Endothelial cell of umbilical vein (primary cell): ENCODE data around the gene CNTN5. TPM values are rescaled to one million over a fixed set of nuclear protein-coding genes. Genes with fewer than 3 reads are reported as not detected.

ENCODE experiments used
- BruUV-seq: library from RNA; stranded (reverse); fragments of 400-500 nt; replicated peaks from 2 replicates; lab custom pipeline; 2021; lab: Mats Ljungman, UMichigan
- CTCF ChIA-PET: fragments of 300-600, 350-600 bp; sonication (Branson Sonifier 250); formaldehyde crosslinking; loops from one replicate; lab custom pipeline; 2021; ENCODE audit warnings: antibody characterized with exemption, inconsistent platforms; lab: Charles Lee
- POLR2A ChIA-PET: fragments of 300-600, 350-600 bp; sonication (Branson Sonifier 250); formaldehyde crosslinking; loops from one replicate; lab custom pipeline; 2021; ENCODE audit warnings: antibody characterized with exemption, inconsistent platforms; lab: Charles Lee
- DNase-seq: peaks from one replicate; pipeline ENCODE4 v3.0.0-alpha.2; 2011; ENCODE audit warnings: low read depth, low spot score
- FAIRE-seq: peaks from 2 replicates; lab custom pipeline; 2011; peaks lifted over from hg19 to GRCh38; lab: Jason Lieb, UNC
- H2AFZ ChIP-seq: 2 replicates; pipeline ENCODE4 v1.6.0; 2012; ENCODE audit warnings: low read depth, low read length, control low read depth, inconsistent platforms
- H3K27ac ChIP-seq: 2 replicates; pipeline ENCODE4 v1.5.1; 2011; ENCODE audit warnings: low read depth, mild to moderate bottlenecking, control low read depth, low read length, moderate library complexity; ENCODE audit not compliant: insufficient read depth
- H3K27me3 ChIP-seq, 2 experiments: 2 replicates each; pipeline versions ENCODE4 v1.6.0 to v1.6.1; 2011; ENCODE audit warnings: low read length in 2 of 2, mixed read lengths in 1 of 2; ENCODE audit not compliant: control insufficient read depth in 2 of 2, insufficient read depth in 2 of 2
- H3K36me3 ChIP-seq, 2 experiments: 2 replicates in 1 of 2; 3 replicates in 1 of 2; pipeline ENCODE4 v1.5.1; 2011; ENCODE audit warnings: low read length in 2 of 2, mild to moderate bottlenecking in 1 of 2, moderate library complexity in 1 of 2; ENCODE audit not compliant: control insufficient read depth in 2 of 2, insufficient read depth in 2 of 2; ENCODE audit errors: extremely low read depth in 1 of 2
- H3K4me1 ChIP-seq: 3 replicates; pipeline ENCODE4 v1.5.1; 2011; ENCODE audit warnings: mild to moderate bottlenecking, low read length; ENCODE audit not compliant: control insufficient read depth, insufficient read depth; ENCODE audit errors: extremely low read depth
- H3K4me2 ChIP-seq: 2 replicates; pipeline ENCODE4 v1.6.1; 2011; ENCODE audit warnings: low read length, control low read depth, mixed read lengths; ENCODE audit not compliant: insufficient read depth
- H3K4me3 ChIP-seq, 3 experiments: fragments of 200-600 bp in 1 of 3; sonication (generic), shearing (Covaris generic) in 1 of 3; replicated peaks in 1 of 3; 2 replicates each; pipeline ENCODE4 v1.5.1; 2011 to 2016; ENCODE audit warnings: control low read depth in 3 of 3, low read length in 3 of 3, mild to moderate bottlenecking in 2 of 3, inconsistent platforms in 1 of 3, low read depth in 1 of 3, moderate library complexity in 1 of 3; ENCODE audit not compliant: insufficient read depth in 1 of 3
- H3K79me2 ChIP-seq: 2 replicates; pipeline ENCODE4 v1.6.0; 2012; ENCODE audit warnings: low read length, inconsistent platforms; ENCODE audit not compliant: control insufficient read depth, insufficient read depth
- H3K9ac ChIP-seq: replicated peaks from 2 replicates; pipeline ENCODE3; 2011; ENCODE audit warnings: low read length, control low read depth; ENCODE audit not compliant: insufficient read depth; ENCODE audit errors: extremely low read depth
- H3K9me1 ChIP-seq: replicated peaks from 3 replicates; pipeline ENCODE4 v1.6.0; 2011; ENCODE audit warnings: mild to moderate bottlenecking, low read length; ENCODE audit not compliant: control insufficient read depth, insufficient read depth; ENCODE audit errors: extremely low read depth
- H3K9me3 ChIP-seq: replicated peaks from 2 replicates; pipeline ENCODE4 v1.5.1; 2012; ENCODE audit warnings: low read length, inconsistent platforms; ENCODE audit not compliant: control insufficient read depth, insufficient read depth
- H4K20me1 ChIP-seq: replicated peaks from 2 replicates; pipeline ENCODE3; 2011; ENCODE audit warnings: mild to moderate bottlenecking, low read length; ENCODE audit not compliant: control insufficient read depth, insufficient read depth; ENCODE audit errors: extremely low read depth
- CTCF ChIP-seq, 2 donors: IDR thresholded peaks; 1 replicate in 1 of 2; 2 replicates in 1 of 2; pipeline ENCODE4 v1.5.1; 2011; ENCODE audit warnings: low read length in 2 of 2, mild to moderate bottlenecking in 2 of 2, moderate library complexity in 2 of 2, control low read depth in 1 of 2, inconsistent platforms in 1 of 2, low read depth in 1 of 2; ENCODE audit not compliant: insufficient read depth in 1 of 2; ENCODE audit errors: extremely low read depth in 1 of 2
- EZH2 ChIP-seq: IDR thresholded peaks from 2 replicates; pipeline ENCODE4 v1.6.1; 2012; ENCODE audit warnings: borderline replicate concordance, low read depth, mild to moderate bottlenecking, moderate library complexity, low read length, inconsistent platforms; ENCODE audit not compliant: severe bottlenecking
- FOS ChIP-seq: IDR thresholded peaks from 2 replicates; pipeline ENCODE4 v1.6.1; 2011; ENCODE audit warnings: mild to moderate bottlenecking, low read length, moderate library complexity, borderline replicate concordance; ENCODE audit not compliant: insufficient read depth
- GATA2 ChIP-seq: IDR thresholded peaks from 2 replicates; pipeline ENCODE4 v1.7.0; 2011; ENCODE audit warnings: low read depth, mild to moderate bottlenecking, moderate library complexity, mixed read lengths, low read length; ENCODE audit not compliant: insufficient read length, insufficient read depth
- JUN ChIP-seq: IDR thresholded peaks from 2 replicates; pipeline ENCODE4 v1.6.1; 2011; ENCODE audit warnings: borderline replicate concordance, low read depth; ENCODE audit not compliant: insufficient read length, insufficient read depth
- MAX ChIP-seq: IDR thresholded peaks from 2 replicates; pipeline ENCODE4 v1.6.1; 2011; ENCODE audit not compliant: insufficient read depth, insufficient read length
- MYC ChIP-seq: IDR thresholded peaks from one replicate; pipeline ENCODE4 v1.6.1; 2011; ENCODE audit warnings: mild to moderate bottlenecking, low read depth, low read length
- POLR2A ChIP-seq: IDR thresholded peaks from 2 replicates; pipeline ENCODE4 v1.6.1; 2012; ENCODE audit warnings: low read depth, mild to moderate bottlenecking, control low read depth, low read length
- POLR2AphosphoS5 ChIP-seq: IDR thresholded peaks from 2 replicates; pipeline ENCODE4 v1.6.1; 2012; ENCODE audit warnings: low read depth, mild to moderate bottlenecking, control low read depth, low read length, moderate library complexity; ENCODE audit not compliant: insufficient read depth
- dilution Hi-C: fragments of 300-500 bp; cut with MboI; formaldehyde crosslinking; loops from one replicate; pipeline ENCODE4 v1.15.0; 2019; ENCODE audit warnings: low sequenced_read_pairs; ENCODE audit not compliant: extremely low pct_ligation_motif_present
- intact Hi-C: fragments of 100-400 bp; cut with micrococcal nuclease; formaldehyde crosslinking; loops from one replicate; pipeline ENCODE4 v1.10.0; 2022
- polyA plus RNA-seq, 4 experiments: library from polyadenylated mRNA; depleted of rRNA in 3 of 4; stranded (reverse) in 3 of 4; unstranded in 1 of 4; fragments of >200 nt; gene quantifications; 2 replicates each; pipeline versions ENCODE4 v1.2.1 to v1.2.3, GENCODE V29; 2011 to 2012; ENCODE audit warnings: missing spikeins in 1 of 4
- total RNA-seq: library from RNA; stranded (reverse); gene quantifications from 2 replicates; pipeline ENCODE4 v1.2.3, GENCODE V29; 2021

CNTN5 gene
- total and polyA plus RNA-seq, 2 donors (not counting 3 experiments of a cell fraction or from before 2014, with no cell fraction given): not detected

- H2AFZ ChIP-seq: no peak overlapping the region
- ChIA-PET POLR2A (no interaction called here), CTCF (no interaction called here)
- no peaks in the 10 kb centered on the region for H3K79me2 ChIP-seq
- BruUV-seq: no TSS peak
- H3K27ac ChIP-seq: no peak overlapping the region
- no peaks in the 10 kb centered on the region for H3K4me1 ChIP-seq
- TF ChIP-seq MAX (no peak), FOS (no peak), EZH2 (no peak), POLR2A (no peak), CTCF (IDR thresholded peaks at IDR 0.05; ENCODE audit: extremely low read depth in 1 of 2, insufficient read depth in 1 of 2, low read depth in 1 of 2, low read length in 2 of 2) (no peak), GATA2 (no peak), JUN (no peak), MYC (no peak), POLR2AphosphoS5 (no peak)
- intact Hi-C loops (no loop called here), dilution Hi-C loops (no loop called here)
- no peaks in the 10 kb centered on the region for H3K36me3 ChIP-seq
- no peak overlapping the region for H3K4me2 ChIP-seq
- DNase-seq (no peak), FAIRE-seq (no peak)
- H3K4me3 ChIP-seq: no peak overlapping the region
- no peaks in the 10 kb centered on the region for H3K9me3 ChIP-seq
- no peaks in the 10 kb centered on the region for H3K27me3 ChIP-seq
- H4K20me1 ChIP-seq: no peaks in the 10 kb centered on the region
- H3K9ac ChIP-seq: no peak overlapping the region
- H3K9me1 ChIP-seq: no peaks in the 10 kb centered on the region
These were observed 1059.6 kb downstream of the CNTN5 start for GRCh38 chr11:100080381-100080780.
